ENCODE results near the gene NMU.
A peak's percentile ranks its signal among the peaks of the same experiment; 100 is the strongest.

NMU gene

GRCh38 chr4:55549888-55550287 lies 86.2 kb downstream of the NMU start:
- TF ChIP-seq CTCF (IDR thresholded peaks at IDR 0.05), result no peak

- no peak for TF ChIP-seq CTCF (IDR thresholded peaks at IDR 0.05)
Observed at GRCh38 chr4:55547918-55548317, 88.2 kb downstream of the NMU start.

GRCh38 chr4:55547466-55547770 lies 88.7 kb downstream of the NMU start:
- TF ChIP-seq CTCF (IDR thresholded peaks at IDR 0.05), result no peak

GRCh38 chr4:55546756-55547465 lies 89.2 kb downstream of the NMU start, which contains the start of gene CLOCK:
CLOCK (minus strand) TSS chr4:55546909; CDS start chr4:55482785, 64,124 bp downstream.
- TF ChIP-seq CTCF (IDR thresholded peaks at IDR 0.05), result peak; percentile 49

- no peak for TF ChIP-seq CTCF (IDR thresholded peaks at IDR 0.05)
Observed at GRCh38 chr4:55546506-55546755, 89.7 kb downstream of the NMU start.

- TF ChIP-seq CTCF (IDR thresholded peaks at IDR 0.05), result no peak
Observed at GRCh38 chr4:55545641-55546505, 90.2 kb downstream of the NMU start.
